Lower leg skin (tissue), 3 donors: ENCODE data around the gene TNNI2.

Experiments used
- CTCF ChIP-seq, 3 donors: fragments of 450-650 bp; IDR thresholded peaks; one replicate each; pipeline ENCODE4 v1.5.1; 2016; ENCODE audit warnings: antibody characterized with exemption in 3 of 3, mild to moderate bottlenecking in 3 of 3, moderate library complexity in 2 of 3
- POLR2A ChIP-seq, 2 donors: fragments of 450-650 bp; IDR thresholded peaks; one replicate each; pipeline ENCODE4 v1.6.1; 2016 to 2017; ENCODE audit warnings: antibody characterized with exemption in 2 of 2, mild to moderate bottlenecking in 1 of 2, moderate library complexity in 1 of 2

GRCh38 chr11:1889941-1890855 lies 51.4 kb downstream of the TNNI2 start:
- TF ChIP-seq CTCF (IDR thresholded peaks at IDR 0.05), result no peak
- no peak for TF ChIP-seq POLR2A (IDR thresholded peaks at IDR 0.05)
